Epithelial cell of prostate (primary cell): ENCODE results near the gene PCSK9.

ENCODE experiments used
- DNase-seq: peaks from one replicate; pipeline ENCODE4 v3.0.0-alpha.2; 2011; ENCODE audit warnings: low read depth, low spot score
- H3K27ac ChIP-seq: fragments of 450-650 bp; 2 replicates; pipeline ENCODE4 v1.5.1; 2017; ENCODE audit warnings: mild to moderate bottlenecking

Gene PCSK9

DNA sequence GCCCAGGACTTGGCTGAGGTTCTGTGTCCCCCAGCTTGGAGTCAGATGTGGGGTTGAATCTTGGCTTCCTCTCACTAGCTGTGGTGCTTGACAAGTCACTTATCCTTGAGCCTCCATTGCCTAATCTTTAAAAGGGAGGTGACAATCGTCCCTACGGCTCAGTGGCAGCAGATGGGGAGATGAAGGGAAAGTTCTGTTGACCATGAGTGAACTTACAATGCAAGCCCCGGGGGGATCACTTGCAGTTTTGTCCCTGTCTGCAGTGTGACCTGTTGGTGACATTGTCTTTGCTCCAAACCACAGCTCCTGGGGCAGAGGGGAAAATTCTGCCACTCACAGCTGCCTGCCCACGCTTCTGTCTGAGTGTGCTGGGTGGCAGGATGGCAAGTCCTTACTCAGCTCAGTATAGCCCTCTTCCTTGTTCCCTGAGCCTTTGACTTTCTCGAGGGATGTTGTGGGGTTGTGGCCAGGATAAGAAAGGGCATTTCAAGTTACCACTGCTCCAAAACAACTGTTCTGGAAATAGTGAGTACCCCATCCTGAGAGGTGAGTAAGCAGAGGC is 1.7 kb downstream of the PCSK9 start:
- DNase-seq = no peak
- no peak overlapping the region for H3K27ac ChIP-seq

DNA sequence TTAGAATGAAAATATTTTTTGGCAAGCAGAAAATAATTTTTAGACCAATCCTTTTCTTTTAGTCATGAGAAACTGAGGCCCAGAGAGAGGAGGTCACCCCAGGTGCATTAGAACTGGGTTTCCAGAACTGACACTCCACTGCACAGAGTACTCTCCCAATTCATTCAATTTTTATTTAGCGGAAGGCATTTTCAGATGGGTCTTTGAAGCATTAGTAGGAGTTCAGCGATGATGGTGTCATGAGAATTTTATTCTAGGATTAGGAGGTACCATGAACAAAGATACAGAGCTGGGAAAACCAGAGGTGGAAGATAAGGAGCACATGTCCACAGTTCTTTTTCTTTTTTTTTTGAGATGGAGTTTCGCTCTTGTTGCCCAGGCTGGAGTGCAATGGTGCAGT is 2.3 kb downstream of the PCSK9 start:
- no peak overlapping the region for H3K27ac ChIP-seq
- DNase-seq = no peak

DNA sequence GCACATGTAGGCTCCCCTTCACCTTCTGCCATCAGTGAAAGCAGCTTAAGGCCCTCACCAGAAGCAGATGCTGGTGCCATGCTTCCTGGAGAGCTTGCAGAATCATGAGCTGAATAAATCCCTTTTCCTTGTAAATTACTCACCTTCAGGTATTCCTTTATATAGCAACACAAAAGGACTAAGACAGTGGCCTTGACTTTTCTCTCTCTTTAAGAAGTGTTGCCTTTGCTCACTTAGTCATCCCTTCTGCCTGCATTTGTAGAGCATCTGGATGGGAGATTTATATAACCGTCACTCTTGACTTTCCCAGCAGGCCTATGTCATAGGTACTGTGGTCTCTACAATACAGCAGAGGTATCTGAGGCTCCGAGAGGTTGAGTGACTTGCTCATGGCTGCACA is 3.7 kb downstream of the PCSK9 start:
- no peak for DNase-seq
- no peak overlapping the region for H3K27ac ChIP-seq

DNA sequence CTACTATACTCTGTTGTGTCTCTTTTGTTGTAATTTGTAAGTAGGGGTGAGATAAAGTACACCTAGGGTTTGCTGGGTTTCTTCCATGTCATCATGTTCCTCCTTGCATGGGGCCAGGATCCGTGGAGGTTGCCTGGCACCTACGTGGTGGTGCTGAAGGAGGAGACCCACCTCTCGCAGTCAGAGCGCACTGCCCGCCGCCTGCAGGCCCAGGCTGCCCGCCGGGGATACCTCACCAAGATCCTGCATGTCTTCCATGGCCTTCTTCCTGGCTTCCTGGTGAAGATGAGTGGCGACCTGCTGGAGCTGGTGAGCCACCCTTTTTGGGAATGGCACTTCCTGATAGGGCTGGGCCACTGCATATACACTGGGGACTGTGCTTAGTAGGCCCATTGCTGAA is 4.4 kb downstream of the PCSK9 start:
- DNase-seq = no peak
- no peak overlapping the region for H3K27ac ChIP-seq

DNA sequence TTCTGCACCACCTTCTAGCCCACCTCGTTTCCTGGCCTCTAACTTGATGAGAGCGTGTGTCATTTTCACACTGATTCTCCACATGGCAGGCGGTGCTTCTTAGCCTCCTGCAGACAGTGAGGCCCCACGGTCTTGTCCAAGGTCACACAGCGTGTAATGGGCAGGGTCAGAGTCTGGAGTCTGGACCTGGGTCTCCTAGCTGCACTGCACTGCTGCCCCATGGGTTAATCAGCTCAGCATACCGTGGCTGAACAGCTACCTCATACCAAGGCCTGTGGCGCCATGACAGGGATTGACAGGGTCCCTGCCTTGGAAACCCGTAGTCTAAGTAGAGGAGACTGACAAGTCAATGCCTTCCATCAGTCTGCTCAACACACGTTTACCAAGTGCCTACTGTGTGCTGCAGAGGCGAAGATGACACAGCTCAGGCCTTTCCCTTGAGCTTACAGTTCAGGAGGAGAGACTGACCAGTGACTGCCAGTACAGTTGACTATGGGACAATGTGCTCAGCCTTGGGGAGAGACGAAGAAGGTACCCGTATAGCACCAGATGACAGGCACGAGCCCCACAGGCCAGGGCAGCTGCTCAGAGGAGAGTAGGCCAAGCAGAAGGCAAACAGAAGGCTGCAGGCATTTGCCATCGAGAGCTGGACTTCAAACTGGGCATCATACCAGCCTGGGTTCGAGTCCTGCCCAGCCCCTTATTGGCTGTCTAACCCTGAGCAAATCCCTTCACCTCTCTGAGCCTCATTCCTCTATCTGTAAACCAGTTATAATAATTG is 5.5 kb downstream of the PCSK9 start:
- no peak overlapping the region for H3K27ac ChIP-seq

DNA sequence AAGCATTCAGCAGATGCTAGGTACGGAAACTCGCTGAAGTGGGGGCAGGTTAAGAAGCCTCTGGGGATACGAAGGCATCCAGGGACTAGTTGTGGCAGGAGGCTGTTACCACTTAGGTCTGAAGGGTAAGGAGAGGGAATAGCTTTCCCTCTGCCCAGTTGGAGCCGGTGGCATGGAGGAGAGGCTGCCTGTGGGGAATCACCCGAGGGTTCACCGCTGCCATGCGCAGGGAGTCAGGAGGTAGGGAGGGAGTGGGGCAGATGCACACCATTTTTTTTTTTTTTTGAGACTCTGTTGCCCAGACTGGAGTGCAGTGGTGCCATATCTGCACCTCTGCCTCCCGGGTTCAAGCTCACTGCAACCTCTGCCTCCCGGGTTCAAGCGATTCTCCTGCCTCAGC is 6.1 kb downstream of the PCSK9 start:
- no peak overlapping the region for H3K27ac ChIP-seq
- DNase-seq = no peak

More for the DNA sequence above, 5.5 kb downstream of the PCSK9 start:
- DNase-seq = no peak

DNA sequence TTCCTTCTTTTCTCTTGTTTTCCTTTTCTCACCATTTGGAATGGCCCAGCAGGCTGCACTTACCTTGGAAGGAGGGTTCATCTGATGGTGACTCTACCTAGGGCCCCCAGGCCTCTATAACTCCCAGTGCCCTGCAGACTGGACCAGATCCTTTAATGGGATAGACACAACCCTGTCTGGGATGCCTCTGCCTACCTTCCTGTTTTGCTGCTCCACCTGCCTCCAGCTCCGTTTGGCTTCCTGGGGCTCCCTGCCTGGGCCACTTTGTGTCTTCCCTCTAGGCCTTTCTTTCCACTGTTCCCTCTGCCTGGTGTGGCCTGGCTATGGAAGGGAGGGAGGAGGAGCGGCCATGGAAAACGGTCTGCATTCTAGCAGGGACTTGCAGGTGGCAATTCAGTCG is 7.5 kb downstream of the PCSK9 start:
- H3K27ac ChIP-seq = no peak overlapping the region
- no peak for DNase-seq

DNA sequence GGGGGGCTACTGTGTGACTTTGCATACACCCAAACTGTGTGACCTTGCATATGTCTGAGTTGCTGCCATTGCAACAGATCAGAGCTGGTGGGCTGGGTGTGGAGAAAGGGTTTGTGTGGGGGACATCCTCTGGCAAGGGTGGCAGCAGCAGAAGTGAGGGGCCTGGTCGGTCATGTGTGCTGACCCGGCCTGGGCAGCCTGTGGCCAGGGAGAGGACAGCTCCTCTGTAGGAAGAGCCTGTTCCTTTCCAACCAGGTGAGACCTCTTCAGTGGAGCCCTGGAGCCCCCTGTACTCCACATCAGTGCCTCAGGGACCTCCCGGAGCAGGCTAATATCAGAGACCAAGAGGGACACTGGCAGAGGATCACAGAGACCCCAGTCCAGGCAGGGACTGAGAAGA is 8.3 kb downstream of the PCSK9 start:
- no peak for DNase-seq
- H3K27ac ChIP-seq = no peak overlapping the region

DNA sequence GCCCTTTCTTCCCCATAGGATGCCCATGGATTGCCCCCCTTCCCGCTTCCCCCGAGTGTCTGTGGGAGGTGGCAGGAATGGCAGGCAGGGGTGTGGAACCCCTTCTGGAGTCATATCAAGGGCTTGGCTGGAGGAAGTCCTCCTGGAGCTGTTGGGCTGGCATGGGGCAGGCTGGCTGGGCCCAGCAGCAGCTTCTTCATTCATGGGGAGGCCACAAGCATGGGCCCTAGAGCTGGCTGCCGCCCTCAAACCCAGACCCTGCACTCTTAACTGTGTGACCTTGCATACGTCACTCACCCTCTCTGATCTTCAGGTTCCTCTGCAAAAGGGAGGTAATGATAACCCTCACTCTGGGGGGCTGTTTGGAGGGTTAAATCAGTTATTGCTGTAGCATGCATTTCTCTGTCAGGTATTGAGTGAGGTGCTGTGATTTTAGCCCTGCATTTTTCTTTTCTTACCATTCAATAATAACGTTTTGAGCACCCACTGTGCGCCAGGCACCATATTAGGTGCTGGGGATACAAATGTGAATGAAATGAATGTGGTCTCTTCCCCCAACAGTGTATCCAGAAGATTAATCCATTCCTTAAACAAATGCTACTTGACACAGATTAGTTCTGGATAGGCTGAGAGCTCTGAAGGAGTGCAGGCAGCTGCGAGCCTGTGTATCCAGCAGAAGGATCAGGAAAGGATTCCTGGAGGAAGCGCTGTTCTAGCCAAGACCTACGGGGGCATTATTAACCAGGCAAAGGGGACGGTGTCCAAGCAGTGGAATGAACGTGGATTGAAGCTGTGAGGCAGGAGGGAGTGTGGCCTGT is 9.3 kb downstream of the PCSK9 start:
- no peak overlapping the region for H3K27ac ChIP-seq
- no peak for DNase-seq

DNA sequence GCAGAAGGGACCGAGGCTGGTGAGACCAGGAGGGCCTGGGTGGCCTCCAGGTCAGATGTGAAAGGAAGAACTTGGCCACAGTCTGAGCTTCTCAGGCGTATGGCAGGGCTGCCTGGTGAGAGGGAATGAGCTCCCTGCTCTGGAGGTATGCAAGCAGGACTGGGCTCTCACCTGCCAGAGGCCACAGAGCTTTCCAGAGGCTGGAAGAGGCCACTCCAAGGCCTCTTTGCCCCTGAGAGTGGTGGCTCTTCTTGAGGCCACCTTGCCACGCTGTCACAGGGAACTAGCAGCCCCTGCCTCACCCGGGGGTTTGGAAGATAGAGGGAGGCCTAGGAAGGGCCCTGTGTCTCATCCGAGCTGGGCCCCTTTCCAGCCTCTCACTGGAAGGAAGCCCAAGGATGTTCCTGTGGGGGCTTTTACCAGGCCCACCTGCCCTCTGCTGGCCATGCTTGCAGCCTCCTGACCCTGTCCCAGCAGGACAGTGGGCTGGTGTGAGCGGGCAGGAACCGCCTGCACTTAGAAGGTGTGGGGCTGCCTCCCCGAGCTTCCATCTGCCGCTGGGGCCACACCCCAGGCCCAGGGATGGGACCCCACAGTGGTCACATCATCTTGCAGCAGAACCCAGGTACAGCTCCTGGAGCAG is 10.0 kb downstream of the PCSK9 start:
- no peak overlapping the region for H3K27ac ChIP-seq
- DNase-seq = no peak

DNA sequence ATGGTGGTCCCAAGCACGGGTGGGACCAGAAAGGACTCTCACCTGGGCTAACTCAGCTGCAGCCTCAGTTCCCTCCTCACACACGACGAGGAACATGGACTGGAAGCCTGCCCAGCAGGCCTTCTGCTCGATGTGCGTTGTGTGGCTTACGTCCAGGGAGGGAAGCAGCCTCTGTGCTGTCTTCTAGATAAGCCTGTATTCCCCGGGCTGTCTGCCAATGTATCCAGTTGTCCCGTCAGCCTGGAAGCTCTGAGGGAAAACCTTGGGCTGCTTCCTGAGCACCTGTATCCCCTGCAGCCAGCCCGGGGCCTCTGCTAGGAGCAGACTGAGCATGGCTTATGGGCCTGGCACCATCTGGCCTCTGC is 10.5 kb downstream of the PCSK9 start:
- no peak for DNase-seq
- H3K27ac ChIP-seq = no peak overlapping the region

DNA sequence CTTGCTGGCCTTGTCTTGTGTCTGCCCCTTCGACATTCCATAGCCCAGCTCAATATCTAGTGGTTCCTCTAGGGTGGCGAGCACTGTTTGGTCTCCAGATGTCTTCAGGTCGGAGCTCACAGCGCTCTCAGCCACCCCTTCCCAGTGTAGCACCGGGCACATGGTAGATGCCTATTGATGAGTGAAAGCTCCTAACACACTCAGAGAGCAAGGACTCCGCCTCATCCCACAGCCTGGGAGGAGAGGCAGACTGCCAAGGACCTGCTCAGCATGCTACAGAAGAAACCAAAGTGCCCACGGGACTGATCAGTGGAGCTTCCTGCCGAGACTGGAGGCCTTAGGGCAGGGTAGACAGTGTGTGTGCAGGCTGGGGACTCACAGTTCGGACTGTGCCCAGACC is 10.9 kb downstream of the PCSK9 start:
- H3K27ac ChIP-seq = no peak overlapping the region
- no peak for DNase-seq

DNA sequence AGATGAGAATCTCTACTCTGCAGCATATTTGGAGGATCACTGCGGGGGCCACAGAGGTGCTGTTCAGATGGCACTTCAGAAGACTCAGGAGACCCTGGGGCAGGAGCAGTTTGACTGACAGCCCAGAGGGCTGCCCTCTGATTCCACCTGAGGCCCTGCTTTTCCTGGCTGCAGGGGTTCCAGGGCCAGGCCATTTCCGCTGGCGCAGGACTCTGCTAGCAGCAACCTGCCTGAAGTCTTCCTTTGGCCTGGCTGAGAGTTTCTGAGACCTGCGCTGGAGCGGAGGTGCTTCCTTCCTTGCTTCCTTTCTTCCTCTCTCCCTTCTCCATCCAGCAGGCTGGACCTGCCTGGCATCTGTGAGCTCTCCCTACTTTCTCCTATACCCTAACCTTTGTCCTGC is 11.8 kb downstream of the PCSK9 start:
- no peak for DNase-seq
- H3K27ac ChIP-seq = no peak overlapping the region

DNA sequence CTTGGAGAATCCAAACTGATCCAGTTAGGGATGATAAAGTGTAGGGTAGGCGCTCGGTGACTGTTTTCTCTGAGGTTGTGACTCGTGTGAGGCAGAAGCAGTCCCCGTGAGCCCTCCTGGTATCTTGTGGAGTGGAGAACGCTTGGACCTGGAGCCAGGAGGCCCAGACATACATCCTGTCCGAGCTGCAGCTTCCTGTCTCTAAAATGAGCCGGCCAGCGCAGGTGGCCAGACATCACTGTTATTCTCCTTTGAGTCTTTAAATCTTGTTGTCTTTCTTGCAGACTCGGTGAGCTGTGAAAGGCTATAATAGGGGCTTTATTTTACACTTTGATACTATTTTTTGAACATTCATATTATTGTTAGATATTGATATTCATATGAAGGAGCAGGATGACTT is 12.3 kb downstream of the PCSK9 start:
- DNase-seq = no peak
- H3K27ac ChIP-seq = no peak overlapping the region

DNA sequence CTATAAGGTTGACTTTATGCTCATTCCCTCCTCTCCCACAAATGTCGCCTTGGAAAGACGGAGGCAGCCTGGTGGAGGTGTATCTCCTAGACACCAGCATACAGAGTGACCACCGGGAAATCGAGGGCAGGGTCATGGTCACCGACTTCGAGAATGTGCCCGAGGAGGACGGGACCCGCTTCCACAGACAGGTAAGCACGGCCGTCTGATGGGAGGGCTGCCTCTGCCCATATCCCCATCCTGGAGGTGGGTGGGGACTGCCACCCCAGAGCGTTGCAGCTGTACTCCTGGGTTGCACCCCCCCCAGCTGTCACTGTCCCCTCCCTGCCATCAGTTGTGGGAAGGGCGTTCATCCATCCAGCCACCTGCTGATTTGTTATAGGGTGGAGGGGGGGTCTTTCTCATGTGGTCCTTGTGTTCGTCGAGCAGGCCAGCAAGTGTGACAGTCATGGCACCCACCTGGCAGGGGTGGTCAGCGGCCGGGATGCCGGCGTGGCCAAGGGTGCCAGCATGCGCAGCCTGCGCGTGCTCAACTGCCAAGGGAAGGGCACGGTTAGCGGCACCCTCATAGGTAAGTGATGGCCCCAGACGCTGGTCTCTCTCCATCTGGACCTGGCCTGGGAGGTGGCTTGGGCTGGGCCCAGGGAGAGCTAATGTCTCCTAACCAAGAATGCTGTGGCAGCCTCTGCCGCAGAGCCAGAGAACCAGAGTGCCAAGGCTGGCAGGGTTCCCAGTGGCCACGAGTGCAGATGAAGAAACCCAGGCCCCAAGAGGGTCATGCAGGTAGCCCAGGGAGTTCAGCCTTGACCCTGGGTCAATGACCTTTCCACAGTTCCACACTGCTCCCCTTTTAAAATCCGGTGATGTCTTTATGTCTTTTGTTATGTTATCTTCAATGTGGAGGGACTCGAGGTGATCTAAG is 13.1 kb downstream of the PCSK9 start:
- DNase-seq = no peak
- no peak overlapping the region for H3K27ac ChIP-seq

DNA sequence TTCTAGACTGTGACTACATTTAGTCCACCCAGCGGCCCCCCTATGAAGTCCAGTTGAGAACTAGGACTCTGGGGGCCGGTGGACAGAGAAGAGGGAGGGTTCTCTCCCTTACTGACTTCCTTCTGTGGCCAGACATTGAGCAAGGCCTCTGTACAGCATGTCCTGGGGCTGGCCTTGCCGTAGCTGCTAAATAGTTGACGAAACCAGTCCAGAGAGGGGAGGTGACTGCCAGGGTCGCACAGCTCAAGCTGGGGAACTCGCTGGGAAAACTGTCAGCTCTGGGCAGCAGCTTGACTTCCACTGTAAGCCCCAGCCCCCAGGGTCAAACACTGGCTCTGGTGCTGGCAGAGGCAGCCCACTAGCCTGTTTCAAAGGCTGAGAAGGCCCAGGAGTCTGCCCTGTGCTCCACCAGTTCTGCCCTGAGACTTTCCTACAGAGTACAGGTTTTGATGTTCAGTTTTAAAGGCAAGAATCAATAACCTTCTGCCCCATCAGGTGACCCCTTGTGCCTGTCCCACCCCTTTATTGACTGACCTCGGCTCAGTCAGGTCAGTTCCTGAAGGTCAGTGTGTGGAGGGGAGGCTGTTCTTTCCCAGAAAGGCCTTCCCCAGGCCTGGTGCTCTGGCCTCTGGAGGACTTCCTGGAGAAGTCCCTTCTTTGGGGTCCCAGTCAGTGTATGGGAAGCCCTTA is 14.1 kb downstream of the PCSK9 start:
- DNase-seq = no peak

DNA sequence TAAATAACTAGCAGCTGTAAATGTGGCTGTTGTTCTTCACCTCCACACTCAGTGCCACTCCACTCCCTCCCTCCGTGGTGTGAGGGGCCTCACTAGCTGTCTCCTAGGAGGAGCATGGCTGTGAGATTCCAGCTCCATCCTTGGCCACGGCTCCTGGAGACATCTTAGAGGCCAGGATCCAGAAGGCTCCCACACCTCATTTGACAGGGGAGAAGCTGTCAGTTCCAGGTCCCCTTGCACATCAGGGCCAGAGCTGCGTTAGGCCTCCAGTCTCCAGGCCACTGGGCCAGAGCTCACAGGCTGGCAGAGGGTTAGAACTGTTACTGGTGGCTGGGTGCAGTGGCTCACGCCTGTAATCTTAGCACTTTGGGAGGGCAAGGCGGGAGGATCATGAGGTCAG is 15.0 kb downstream of the PCSK9 start:
- no peak overlapping the region for H3K27ac ChIP-seq

More for the DNA sequence above, 14.1 kb downstream of the PCSK9 start:
- H3K27ac ChIP-seq = no peak overlapping the region

DNA sequence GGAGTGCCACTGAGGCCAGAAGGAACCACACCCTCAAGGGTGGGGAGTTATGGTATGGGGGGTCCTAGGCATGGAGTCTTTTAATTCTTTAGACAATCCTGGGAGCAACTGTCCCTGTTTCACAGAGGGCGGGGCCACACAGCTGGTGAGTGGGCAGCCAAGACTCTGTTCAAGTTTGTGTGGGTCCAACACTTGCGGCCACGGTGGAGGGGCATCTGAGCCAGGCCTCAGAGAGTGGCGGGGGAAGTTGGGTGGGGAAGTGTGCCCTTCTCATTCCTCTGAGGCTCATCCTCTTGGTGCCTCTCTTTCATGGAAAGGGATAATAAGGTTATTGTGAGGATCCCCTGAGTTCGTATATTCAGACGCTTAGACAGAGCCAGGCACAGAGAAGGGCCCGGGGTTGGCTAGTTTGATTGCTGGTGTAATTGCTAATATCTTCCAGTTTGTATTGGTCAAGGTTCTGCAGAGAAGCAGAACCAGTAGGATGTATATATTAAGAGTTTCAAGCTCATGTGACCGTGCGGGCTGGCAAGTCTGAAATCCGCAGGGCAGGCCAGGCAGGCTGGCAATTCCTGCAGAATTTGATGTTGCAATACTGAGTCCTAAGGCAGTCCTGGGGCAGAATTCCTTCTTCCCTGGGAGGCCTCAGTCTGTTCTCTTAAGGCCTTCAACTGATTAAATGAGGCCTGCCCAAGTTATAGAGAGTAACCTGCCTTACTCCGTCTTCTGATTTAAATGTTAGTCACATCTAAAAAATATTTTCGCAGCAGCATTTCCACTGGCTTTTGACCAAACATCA is 15.9 kb downstream of the PCSK9 start:
- no peak for DNase-seq
- H3K27ac ChIP-seq = no peak overlapping the region

More for the DNA sequence above, 15.0 kb downstream of the PCSK9 start:
- no peak for DNase-seq
